Endothelial cell of umbilical vein (primary cell): ENCODE measurements around the gene ZNF552. TPM values are rescaled to one million over a fixed set of nuclear protein-coding genes. Genes with fewer than 3 reads are reported as not detected.

Experiments used
- BruUV-seq: library from RNA; stranded (reverse); fragments of 400-500 nt; replicated peaks from 2 replicates; lab custom pipeline; 2021; lab: Mats Ljungman, UMichigan
- CTCF ChIA-PET: fragments of 300-600, 350-600 bp; sonication (Branson Sonifier 250); formaldehyde crosslinking; loops from one replicate; lab custom pipeline; 2021; ENCODE audit warnings: antibody characterized with exemption, inconsistent platforms; lab: Charles Lee
- POLR2A ChIA-PET: fragments of 300-600, 350-600 bp; sonication (Branson Sonifier 250); formaldehyde crosslinking; loops from one replicate; lab custom pipeline; 2021; ENCODE audit warnings: antibody characterized with exemption, inconsistent platforms; lab: Charles Lee
- DNase-seq: peaks from one replicate; pipeline ENCODE4 v3.0.0-alpha.2; 2011; ENCODE audit warnings: low read depth, low spot score
- FAIRE-seq: peaks from 2 replicates; lab custom pipeline; 2011; peaks lifted over from hg19 to GRCh38; lab: Jason Lieb, UNC
- H2AFZ ChIP-seq: 2 replicates; pipeline ENCODE4 v1.6.0; 2012; ENCODE audit warnings: low read depth, low read length, control low read depth, inconsistent platforms
- H3K27ac ChIP-seq: 2 replicates; pipeline ENCODE4 v1.5.1; 2011; ENCODE audit warnings: low read depth, mild to moderate bottlenecking, control low read depth, low read length, moderate library complexity; ENCODE audit not compliant: insufficient read depth
- H3K27me3 ChIP-seq, 2 experiments: 2 replicates each; pipeline versions ENCODE4 v1.6.0 to v1.6.1; 2011; ENCODE audit warnings: low read length in 2 of 2, mixed read lengths in 1 of 2; ENCODE audit not compliant: control insufficient read depth in 2 of 2, insufficient read depth in 2 of 2
- H3K36me3 ChIP-seq, 2 experiments: 2 replicates in 1 of 2; 3 replicates in 1 of 2; pipeline ENCODE4 v1.5.1; 2011; ENCODE audit warnings: low read length in 2 of 2, mild to moderate bottlenecking in 1 of 2, moderate library complexity in 1 of 2; ENCODE audit not compliant: control insufficient read depth in 2 of 2, insufficient read depth in 2 of 2; ENCODE audit errors: extremely low read depth in 1 of 2
- H3K4me1 ChIP-seq: 3 replicates; pipeline ENCODE4 v1.5.1; 2011; ENCODE audit warnings: mild to moderate bottlenecking, low read length; ENCODE audit not compliant: control insufficient read depth, insufficient read depth; ENCODE audit errors: extremely low read depth
- H3K4me2 ChIP-seq: 2 replicates; pipeline ENCODE4 v1.6.1; 2011; ENCODE audit warnings: low read length, control low read depth, mixed read lengths; ENCODE audit not compliant: insufficient read depth
- H3K4me3 ChIP-seq, 3 experiments: fragments of 200-600 bp in 1 of 3; sonication (generic), shearing (Covaris generic) in 1 of 3; replicated peaks in 1 of 3; 2 replicates each; pipeline ENCODE4 v1.5.1; 2011 to 2016; ENCODE audit warnings: control low read depth in 3 of 3, low read length in 3 of 3, mild to moderate bottlenecking in 2 of 3, inconsistent platforms in 1 of 3, low read depth in 1 of 3, moderate library complexity in 1 of 3; ENCODE audit not compliant: insufficient read depth in 1 of 3
- H3K79me2 ChIP-seq: 2 replicates; pipeline ENCODE4 v1.6.0; 2012; ENCODE audit warnings: low read length, inconsistent platforms; ENCODE audit not compliant: control insufficient read depth, insufficient read depth
- H3K9ac ChIP-seq: replicated peaks from 2 replicates; pipeline ENCODE3; 2011; ENCODE audit warnings: low read length, control low read depth; ENCODE audit not compliant: insufficient read depth; ENCODE audit errors: extremely low read depth
- H3K9me1 ChIP-seq: replicated peaks from 3 replicates; pipeline ENCODE4 v1.6.0; 2011; ENCODE audit warnings: mild to moderate bottlenecking, low read length; ENCODE audit not compliant: control insufficient read depth, insufficient read depth; ENCODE audit errors: extremely low read depth
- H3K9me3 ChIP-seq: replicated peaks from 2 replicates; pipeline ENCODE4 v1.5.1; 2012; ENCODE audit warnings: low read length, inconsistent platforms; ENCODE audit not compliant: control insufficient read depth, insufficient read depth
- H4K20me1 ChIP-seq: replicated peaks from 2 replicates; pipeline ENCODE3; 2011; ENCODE audit warnings: mild to moderate bottlenecking, low read length; ENCODE audit not compliant: control insufficient read depth, insufficient read depth; ENCODE audit errors: extremely low read depth
- EZH2 ChIP-seq: IDR thresholded peaks from 2 replicates; pipeline ENCODE4 v1.6.1; 2012; ENCODE audit warnings: borderline replicate concordance, low read depth, mild to moderate bottlenecking, moderate library complexity, low read length, inconsistent platforms; ENCODE audit not compliant: severe bottlenecking
- FOS ChIP-seq: IDR thresholded peaks from 2 replicates; pipeline ENCODE4 v1.6.1; 2011; ENCODE audit warnings: mild to moderate bottlenecking, low read length, moderate library complexity, borderline replicate concordance; ENCODE audit not compliant: insufficient read depth
- GATA2 ChIP-seq: IDR thresholded peaks from 2 replicates; pipeline ENCODE4 v1.7.0; 2011; ENCODE audit warnings: low read depth, mild to moderate bottlenecking, moderate library complexity, mixed read lengths, low read length; ENCODE audit not compliant: insufficient read length, insufficient read depth
- JUN ChIP-seq: IDR thresholded peaks from 2 replicates; pipeline ENCODE4 v1.6.1; 2011; ENCODE audit warnings: borderline replicate concordance, low read depth; ENCODE audit not compliant: insufficient read length, insufficient read depth
- MYC ChIP-seq: IDR thresholded peaks from one replicate; pipeline ENCODE4 v1.6.1; 2011; ENCODE audit warnings: mild to moderate bottlenecking, low read depth, low read length
- POLR2A ChIP-seq: IDR thresholded peaks from 2 replicates; pipeline ENCODE4 v1.6.1; 2012; ENCODE audit warnings: low read depth, mild to moderate bottlenecking, control low read depth, low read length
- POLR2AphosphoS5 ChIP-seq: IDR thresholded peaks from 2 replicates; pipeline ENCODE4 v1.6.1; 2012; ENCODE audit warnings: low read depth, mild to moderate bottlenecking, control low read depth, low read length, moderate library complexity; ENCODE audit not compliant: insufficient read depth
- dilution Hi-C: fragments of 300-500 bp; cut with MboI; formaldehyde crosslinking; loops from one replicate; pipeline ENCODE4 v1.15.0; 2019; ENCODE audit warnings: low sequenced_read_pairs; ENCODE audit not compliant: extremely low pct_ligation_motif_present
- intact Hi-C: fragments of 100-400 bp; cut with micrococcal nuclease; formaldehyde crosslinking; loops from one replicate; pipeline ENCODE4 v1.10.0; 2022
- polyA plus RNA-seq, 4 experiments: library from polyadenylated mRNA; depleted of rRNA in 3 of 4; stranded (reverse) in 3 of 4; unstranded in 1 of 4; fragments of >200 nt; gene quantifications; 2 replicates each; pipeline versions ENCODE4 v1.2.1 to v1.2.3, GENCODE V29; 2011 to 2012; ENCODE audit warnings: missing spikeins in 1 of 4
- total RNA-seq: library from RNA; stranded (reverse); gene quantifications from 2 replicates; pipeline ENCODE4 v1.2.3, GENCODE V29; 2021
- TF ChIP-seq, protein P1 (sequence below): IDR thresholded peaks from 2 replicates; pipeline ENCODE4 v1.6.1; 2011; ENCODE audit not compliant: insufficient read depth, insufficient read length
- TF ChIP-seq, protein P2 (sequence below), 2 donors: IDR thresholded peaks; 1 replicate in 1 of 2; 2 replicates in 1 of 2; pipeline ENCODE4 v1.5.1; 2011; ENCODE audit warnings: low read length in 2 of 2, mild to moderate bottlenecking in 2 of 2, moderate library complexity in 2 of 2, control low read depth in 1 of 2, inconsistent platforms in 1 of 2, low read depth in 1 of 2; ENCODE audit not compliant: insufficient read depth in 1 of 2; ENCODE audit errors: extremely low read depth in 1 of 2

ZNF552 gene
- total and polyA plus RNA-seq, 2 donors (not counting 3 experiments of a cell fraction or from before 2014, with no cell fraction given): 3.0 to 6.1 TPM

DNA sequence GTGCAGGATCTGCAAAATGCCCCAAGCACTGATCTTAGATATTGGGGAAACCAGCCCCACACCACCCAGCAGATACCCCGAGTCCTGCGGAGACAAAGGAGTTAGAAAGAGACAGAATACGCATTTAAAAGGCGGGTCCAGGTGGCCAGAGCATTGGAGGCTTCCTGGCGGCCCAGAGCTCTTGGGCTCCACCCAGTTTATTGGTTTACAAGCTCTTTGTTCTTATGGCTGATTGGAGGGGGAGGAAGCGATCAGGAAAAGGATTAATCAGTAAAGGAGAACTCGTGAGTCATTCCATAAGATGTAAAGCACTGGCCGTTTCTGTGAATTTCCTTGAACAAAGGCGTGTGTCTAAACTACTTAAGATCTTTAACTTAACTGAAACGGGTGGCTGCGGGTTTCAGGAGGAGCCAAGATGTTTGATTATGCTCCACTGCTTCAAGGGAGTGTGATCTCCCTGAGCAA lies 35.9 kb upstream of the ZNF552 start:
- Histone ChIP-seq H2AFZ (no peak overlapping the region), H3K4me1 (peaks cover 7% of the 10 kb centered on the region), H3K36me3 (peaks cover 2 to 3% of the 10 kb centered on the region in 2 experiments), H3K4me2 (peak overlapping the region; percentile 94), H3K27me3 (no peaks in the 10 kb centered on the region), H4K20me1 (no peaks in the 10 kb centered on the region), H3K4me3 (peak overlapping the region; percentile 75 to 94 (median 88)), H3K27ac (peak overlapping the region; percentile 75), H3K9ac (peak overlapping the region; percentile 96), H3K79me2 (peaks cover 49% of the 10 kb centered on the region), H3K9me3 (no peaks in the 10 kb centered on the region), H3K9me1 (no peaks in the 10 kb centered on the region)
- peak; percentile 80 for FAIRE-seq
- intact Hi-C loops: no loop called here
- peak; percentile 74 for DNase-seq
- TF ChIP-seq EZH2 (no peak), POLR2AphosphoS5 (peak; percentile 20), MYC (no peak), POLR2A (no peak), FOS (peak; percentile 75), JUN (no peak), GATA2 (no peak)
- TF ChIP-seq, protein P1, sequence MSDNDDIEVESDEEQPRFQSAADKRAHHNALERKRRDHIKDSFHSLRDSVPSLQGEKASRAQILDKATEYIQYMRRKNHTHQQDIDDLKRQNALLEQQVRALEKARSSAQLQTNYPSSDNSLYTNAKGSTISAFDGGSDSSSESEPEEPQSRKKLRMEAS: no peak
- TF ChIP-seq, protein P2, sequence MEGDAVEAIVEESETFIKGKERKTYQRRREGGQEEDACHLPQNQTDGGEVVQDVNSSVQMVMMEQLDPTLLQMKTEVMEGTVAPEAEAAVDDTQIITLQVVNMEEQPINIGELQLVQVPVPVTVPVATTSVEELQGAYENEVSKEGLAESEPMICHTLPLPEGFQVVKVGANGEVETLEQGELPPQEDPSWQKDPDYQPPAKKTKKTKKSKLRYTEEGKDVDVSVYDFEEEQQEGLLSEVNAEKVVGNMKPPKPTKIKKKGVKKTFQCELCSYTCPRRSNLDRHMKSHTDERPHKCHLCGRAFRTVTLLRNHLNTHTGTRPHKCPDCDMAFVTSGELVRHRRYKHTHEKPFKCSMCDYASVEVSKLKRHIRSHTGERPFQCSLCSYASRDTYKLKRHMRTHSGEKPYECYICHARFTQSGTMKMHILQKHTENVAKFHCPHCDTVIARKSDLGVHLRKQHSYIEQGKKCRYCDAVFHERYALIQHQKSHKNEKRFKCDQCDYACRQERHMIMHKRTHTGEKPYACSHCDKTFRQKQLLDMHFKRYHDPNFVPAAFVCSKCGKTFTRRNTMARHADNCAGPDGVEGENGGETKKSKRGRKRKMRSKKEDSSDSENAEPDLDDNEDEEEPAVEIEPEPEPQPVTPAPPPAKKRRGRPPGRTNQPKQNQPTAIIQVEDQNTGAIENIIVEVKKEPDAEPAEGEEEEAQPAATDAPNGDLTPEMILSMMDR (IDR thresholded peaks at IDR 0.05; ENCODE audit: extremely low read depth in 1 of 2, insufficient read depth in 1 of 2, low read depth in 1 of 2, low read length in 2 of 2): no peak
- BruUV-seq: no TSS peak
- CTCF ChIA-PET: interaction anchor here (1.0 to 1.5 kb wide), 3 partner anchors 25 to 81 kb away, joined by 3 to 4 read pairs (median 3); partner anchors contain the start of gene ZNF586
- dilution Hi-C loops: no loop called here
- POLR2A ChIA-PET: interaction anchor here (0.6 kb wide), 1 partner anchor 419 kb away, joined by 8 read pairs; no protein-coding TSS in a partner anchor
